GM23338 (cell line): Measurements from ENCODE around the gene SSTR3. TPM values are rescaled to one million over a fixed set of nuclear protein-coding genes. Genes with fewer than 3 reads are reported as not detected.

ENCODE experiments used
- ATAC-seq: fragments of 200-7000 bp; cut with Tn5 transposase; 3 replicates; pipeline ENCODE4 v1.9.1; 2020
- DNase-seq: peaks from one replicate; pipeline ENCODE4 v3.0.0-alpha.2; 2015; ENCODE audit warnings: low spot score
- H2AFZ ChIP-seq: fragments of 200-600 bp; sonication (generic); 2 replicates; pipeline ENCODE4 v1.8.0; 2016; ENCODE audit warnings: antibody characterized with exemption, mild to moderate bottlenecking, moderate library complexity
- H3F3A ChIP-seq: fragments of 200-600 bp; sonication (generic); replicated peaks from 2 replicates; pipeline ENCODE4 v1.8.0; 2017; ENCODE audit warnings: antibody characterized with exemption, mixed run types, low read depth
- H3K27ac ChIP-seq: fragments of 200-600 bp; sonication (generic); 2 replicates; pipeline ENCODE4 v1.6.1; 2016; ENCODE audit warnings: low read depth
- H3K27me3 ChIP-seq: fragments of 200-600 bp; sonication (generic); 2 replicates; pipeline ENCODE4 v1.8.0; 2016; ENCODE audit warnings: mild to moderate bottlenecking, mixed run types, moderate library complexity; ENCODE audit not compliant: insufficient read depth
- H3K36me3 ChIP-seq: fragments of 200-600 bp; sonication (generic); 2 replicates; pipeline ENCODE4 v1.8.0; 2016; ENCODE audit warnings: mild to moderate bottlenecking; ENCODE audit not compliant: insufficient read depth
- H3K4me1 ChIP-seq: fragments of 200-600 bp; sonication (generic); 2 replicates; pipeline ENCODE4 v1.8.0; 2016; ENCODE audit warnings: mild to moderate bottlenecking, moderate library complexity; ENCODE audit not compliant: insufficient read depth
- H3K4me2 ChIP-seq: fragments of 200-600 bp; sonication (generic); 2 replicates; pipeline ENCODE4 v1.7.1; 2017; ENCODE audit warnings: mixed run types
- H3K4me3 ChIP-seq: fragments of 200-600 bp; sonication (generic); 2 replicates; pipeline ENCODE4 v1.6.1; 2016; ENCODE audit warnings: mixed run types
- H3K79me2 ChIP-seq: fragments of 200-600 bp; sonication (generic); replicated peaks from 2 replicates; pipeline ENCODE4 v1.8.0; 2017; ENCODE audit warnings: mild to moderate bottlenecking; ENCODE audit not compliant: insufficient read depth
- H3K9me2 ChIP-seq: fragments of 200-600 bp; sonication (generic); 2 replicates; pipeline ENCODE4 v1.8.0; 2017; ENCODE audit not compliant: insufficient read depth
- H4K20me1 ChIP-seq: fragments of 200-600 bp; sonication (generic); replicated peaks from 2 replicates; pipeline ENCODE4 v1.8.0; 2017; ENCODE audit warnings: mild to moderate bottlenecking; ENCODE audit not compliant: insufficient read depth
- H3K27ac Mint-ChIP-seq: 2 replicates; pipeline ENCODE4 v1.8.0; 2020; ENCODE audit warnings: inconsistent platforms, mild to moderate bottlenecking, moderate library complexity, mixed read lengths
- H3K27me3 Mint-ChIP-seq: 3 replicates; pipeline ENCODE4 v1.8.0; 2022; ENCODE audit warnings: low read depth, mild to moderate bottlenecking, moderate library complexity, mixed read lengths, inconsistent platforms; ENCODE audit not compliant: insufficient read depth, poor library complexity
- H3K36me3 Mint-ChIP-seq: 3 replicates; pipeline ENCODE4 v1.8.0; 2021; ENCODE audit warnings: low read depth, mild to moderate bottlenecking, inconsistent platforms, moderate library complexity, mixed read lengths
- H3K4me1 Mint-ChIP-seq: 3 replicates; pipeline ENCODE4 v1.8.0; 2020; ENCODE audit warnings: mild to moderate bottlenecking, inconsistent platforms, mixed read lengths
- H3K4me3 Mint-ChIP-seq: 3 replicates; pipeline ENCODE4 v1.8.0; 2021; ENCODE audit warnings: moderate library complexity, mild to moderate bottlenecking, inconsistent platforms, mixed read lengths
- H3K9me3 Mint-ChIP-seq: 3 replicates; pipeline ENCODE4 v1.8.0; 2020; ENCODE audit warnings: moderate library complexity, mild to moderate bottlenecking, inconsistent platforms, mixed read lengths
- EZH2phosphoT487 ChIP-seq: fragments of 200-600 bp; sonication (generic); IDR thresholded peaks from one replicate; pipeline ENCODE4 v1.8.1; 2018; ENCODE audit warnings: antibody characterized with exemption; ENCODE audit not compliant: unreplicated experiment
- NANOG ChIP-seq: IDR thresholded peaks from 2 replicates; pipeline ENCODE4 v1.6.1; 2016; ENCODE audit warnings: antibody characterized with exemption, borderline replicate concordance
- STAT1 ChIP-seq: IDR thresholded peaks from one replicate; pipeline ENCODE4 v1.6.1; 2016; ENCODE audit warnings: antibody characterized with exemption; ENCODE audit not compliant: unreplicated experiment
- ZNF331 ChIP-seq: fragments of 250-450 bp; sonication (Bioruptor Pico); IDR thresholded peaks from 2 replicates; pipeline ENCODE4 v1.5.0; 2020; ENCODE audit warnings: low read depth, mild to moderate bottlenecking, moderate library complexity
- polyA plus RNA-seq: library from polyadenylated mRNA; unstranded; fragments of >200 nt; fragmentation: Nextera tagmentation; extraction: Ambion mirVana; gene quantifications from 2 replicates; pipeline ENCODE4 v1.2.1, GENCODE V29; 2016
- total RNA-seq: library from RNA; depleted of rRNA; stranded (reverse); fragments of >200 nt; shearing (Covaris generic); gene quantifications from 2 replicates; pipeline ENCODE4 v1.2.3, GENCODE V29; 2014
- TF ChIP-seq, protein P1 (sequence below): fragments of 250-450 bp; sonication (Bioruptor Pico); IDR thresholded peaks from 2 replicates; pipeline ENCODE4 v1.5.0; 2020; ENCODE audit warnings: mild to moderate bottlenecking, moderate library complexity
- TF ChIP-seq, protein P2 (sequence below): IDR thresholded peaks from one replicate; pipeline ENCODE4 v1.6.1; 2018; ENCODE audit warnings: antibody characterized with exemption; ENCODE audit not compliant: unreplicated experiment

Gene SSTR3
- total and polyA plus RNA-seq, 2 experiments from 2014 or later = 0.66 TPM; not detected in 1

DNA sequence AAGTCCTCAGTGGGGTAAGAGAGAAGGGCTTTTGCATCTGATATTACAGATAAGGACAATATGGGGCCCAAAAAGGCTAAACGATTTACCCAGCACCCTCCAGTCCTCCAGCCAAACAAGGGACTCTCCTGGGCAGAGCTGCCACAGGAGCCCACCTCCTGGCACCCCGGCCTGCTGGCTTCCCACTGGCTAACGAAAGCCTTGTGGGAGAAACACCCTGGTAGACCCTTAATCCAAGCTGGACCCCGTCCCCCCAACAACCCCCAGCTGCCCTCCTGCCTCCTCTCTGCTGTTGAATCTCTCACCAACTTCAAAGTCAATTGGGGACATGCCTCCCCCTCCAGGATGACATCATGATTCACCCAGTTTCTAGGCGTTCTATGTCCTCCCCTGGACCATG is 35.1 kb downstream of the SSTR3 start:
- H4K20me1 ChIP-seq = no peaks in the 10 kb centered on the region

More for the DNA sequence above, 35.1 kb downstream of the SSTR3 start:
- Mint-ChIP-seq H3K27ac (no peak overlapping the region), H3K4me3 (no peak overlapping the region), H3K4me1 (peaks cover 23% of the 10 kb centered on the region), H3K36me3 (no peaks in the 10 kb centered on the region; the same call in 2 of the 3 replicates), H3K9me3 (no peaks in the 10 kb centered on the region), H3K27me3 (peaks cover 7% of the 10 kb centered on the region)
- TF ChIP-seq ZNF331 (CRISPR knock-in tag) = no peak
- no peak for TF ChIP-seq NANOG
- no peak for TF ChIP-seq STAT1
- TF ChIP-seq, protein P1, sequence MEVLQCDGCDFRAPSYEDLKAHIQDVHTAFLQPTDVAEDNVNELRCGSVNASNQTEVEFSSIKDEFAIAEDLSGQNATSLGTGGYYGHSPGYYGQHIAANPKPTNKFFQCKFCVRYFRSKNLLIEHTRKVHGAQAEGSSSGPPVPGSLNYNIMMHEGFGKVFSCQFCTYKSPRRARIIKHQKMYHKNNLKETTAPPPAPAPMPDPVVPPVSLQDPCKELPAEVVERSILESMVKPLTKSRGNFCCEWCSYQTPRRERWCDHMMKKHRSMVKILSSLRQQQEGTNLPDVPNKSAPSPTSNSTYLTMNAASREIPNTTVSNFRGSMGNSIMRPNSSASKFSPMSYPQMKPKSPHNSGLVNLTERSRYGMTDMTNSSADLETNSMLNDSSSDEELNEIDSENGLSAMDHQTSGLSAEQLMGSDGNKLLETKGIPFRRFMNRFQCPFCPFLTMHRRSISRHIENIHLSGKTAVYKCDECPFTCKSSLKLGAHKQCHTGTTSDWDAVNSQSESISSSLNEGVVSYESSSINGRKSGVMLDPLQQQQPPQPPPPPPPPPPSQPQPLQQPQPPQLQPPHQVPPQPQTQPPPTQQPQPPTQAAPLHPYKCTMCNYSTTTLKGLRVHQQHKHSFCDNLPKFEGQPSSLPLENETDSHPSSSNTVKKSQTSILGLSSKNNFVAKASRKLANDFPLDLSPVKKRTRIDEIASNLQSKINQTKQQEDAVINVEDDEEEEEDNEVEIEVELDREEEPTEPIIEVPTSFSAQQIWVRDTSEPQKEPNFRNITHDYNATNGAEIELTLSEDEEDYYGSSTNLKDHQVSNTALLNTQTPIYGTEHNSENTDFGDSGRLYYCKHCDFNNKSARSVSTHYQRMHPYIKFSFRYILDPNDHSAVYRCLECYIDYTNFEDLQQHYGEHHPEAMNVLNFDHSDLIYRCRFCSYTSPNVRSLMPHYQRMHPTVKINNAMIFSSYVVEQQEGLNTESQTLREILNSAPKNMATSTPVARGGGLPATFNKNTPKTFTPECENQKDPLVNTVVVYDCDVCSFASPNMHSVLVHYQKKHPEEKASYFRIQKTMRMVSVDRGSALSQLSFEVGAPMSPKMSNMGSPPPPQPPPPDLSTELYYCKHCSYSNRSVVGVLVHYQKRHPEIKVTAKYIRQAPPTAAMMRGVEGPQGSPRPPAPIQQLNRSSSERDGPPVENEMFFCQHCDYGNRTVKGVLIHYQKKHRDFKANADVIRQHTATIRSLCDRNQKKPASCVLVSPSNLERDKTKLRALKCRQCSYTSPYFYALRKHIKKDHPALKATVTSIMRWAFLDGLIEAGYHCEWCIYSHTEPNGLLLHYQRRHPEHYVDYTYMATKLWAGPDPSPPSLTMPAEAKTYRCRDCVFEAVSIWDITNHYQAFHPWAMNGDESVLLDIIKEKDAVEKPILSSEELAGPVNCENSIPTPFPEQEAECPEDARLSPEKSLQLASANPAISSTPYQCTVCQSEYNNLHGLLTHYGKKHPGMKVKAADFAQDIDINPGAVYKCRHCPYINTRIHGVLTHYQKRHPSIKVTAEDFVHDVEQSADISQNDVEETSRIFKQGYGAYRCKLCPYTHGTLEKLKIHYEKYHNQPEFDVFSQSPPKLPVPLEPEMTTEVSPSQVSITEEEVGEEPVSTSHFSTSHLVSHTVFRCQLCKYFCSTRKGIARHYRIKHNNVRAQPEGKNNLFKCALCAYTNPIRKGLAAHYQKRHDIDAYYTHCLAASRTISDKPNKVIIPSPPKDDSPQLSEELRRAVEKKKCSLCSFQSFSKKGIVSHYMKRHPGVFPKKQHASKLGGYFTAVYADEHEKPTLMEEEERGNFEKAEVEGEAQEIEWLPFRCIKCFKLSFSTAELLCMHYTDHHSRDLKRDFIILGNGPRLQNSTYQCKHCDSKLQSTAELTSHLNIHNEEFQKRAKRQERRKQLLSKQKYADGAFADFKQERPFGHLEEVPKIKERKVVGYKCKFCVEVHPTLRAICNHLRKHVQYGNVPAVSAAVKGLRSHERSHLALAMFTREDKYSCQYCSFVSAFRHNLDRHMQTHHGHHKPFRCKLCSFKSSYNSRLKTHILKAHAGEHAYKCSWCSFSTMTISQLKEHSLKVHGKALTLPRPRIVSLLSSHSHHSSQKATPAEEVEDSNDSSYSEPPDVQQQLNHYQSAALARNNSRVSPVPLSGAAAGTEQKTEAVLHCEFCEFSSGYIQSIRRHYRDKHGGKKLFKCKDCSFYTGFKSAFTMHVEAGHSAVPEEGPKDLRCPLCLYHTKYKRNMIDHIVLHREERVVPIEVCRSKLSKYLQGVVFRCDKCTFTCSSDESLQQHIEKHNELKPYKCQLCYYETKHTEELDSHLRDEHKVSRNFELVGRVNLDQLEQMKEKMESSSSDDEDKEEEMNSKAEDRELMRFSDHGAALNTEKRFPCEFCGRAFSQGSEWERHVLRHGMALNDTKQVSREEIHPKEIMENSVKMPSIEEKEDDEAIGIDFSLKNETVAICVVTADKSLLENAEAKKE (CRISPR knock-in tag) = no peak
- TF ChIP-seq EZH2phosphoT487 = no peak
- TF ChIP-seq, protein P2, sequence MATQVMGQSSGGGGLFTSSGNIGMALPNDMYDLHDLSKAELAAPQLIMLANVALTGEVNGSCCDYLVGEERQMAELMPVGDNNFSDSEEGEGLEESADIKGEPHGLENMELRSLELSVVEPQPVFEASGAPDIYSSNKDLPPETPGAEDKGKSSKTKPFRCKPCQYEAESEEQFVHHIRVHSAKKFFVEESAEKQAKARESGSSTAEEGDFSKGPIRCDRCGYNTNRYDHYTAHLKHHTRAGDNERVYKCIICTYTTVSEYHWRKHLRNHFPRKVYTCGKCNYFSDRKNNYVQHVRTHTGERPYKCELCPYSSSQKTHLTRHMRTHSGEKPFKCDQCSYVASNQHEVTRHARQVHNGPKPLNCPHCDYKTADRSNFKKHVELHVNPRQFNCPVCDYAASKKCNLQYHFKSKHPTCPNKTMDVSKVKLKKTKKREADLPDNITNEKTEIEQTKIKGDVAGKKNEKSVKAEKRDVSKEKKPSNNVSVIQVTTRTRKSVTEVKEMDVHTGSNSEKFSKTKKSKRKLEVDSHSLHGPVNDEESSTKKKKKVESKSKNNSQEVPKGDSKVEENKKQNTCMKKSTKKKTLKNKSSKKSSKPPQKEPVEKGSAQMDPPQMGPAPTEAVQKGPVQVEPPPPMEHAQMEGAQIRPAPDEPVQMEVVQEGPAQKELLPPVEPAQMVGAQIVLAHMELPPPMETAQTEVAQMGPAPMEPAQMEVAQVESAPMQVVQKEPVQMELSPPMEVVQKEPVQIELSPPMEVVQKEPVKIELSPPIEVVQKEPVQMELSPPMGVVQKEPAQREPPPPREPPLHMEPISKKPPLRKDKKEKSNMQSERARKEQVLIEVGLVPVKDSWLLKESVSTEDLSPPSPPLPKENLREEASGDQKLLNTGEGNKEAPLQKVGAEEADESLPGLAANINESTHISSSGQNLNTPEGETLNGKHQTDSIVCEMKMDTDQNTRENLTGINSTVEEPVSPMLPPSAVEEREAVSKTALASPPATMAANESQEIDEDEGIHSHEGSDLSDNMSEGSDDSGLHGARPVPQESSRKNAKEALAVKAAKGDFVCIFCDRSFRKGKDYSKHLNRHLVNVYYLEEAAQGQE = no peak
- Histone ChIP-seq H3K79me2 (no peaks in the 10 kb centered on the region), H3K27me3 (no peaks in the 10 kb centered on the region), H3K4me1 (peaks cover 9% of the 10 kb centered on the region; the same call in 1 of the 2 replicates), H3K4me2 (no peak overlapping the region), H2AFZ (no peak overlapping the region), H3K36me3 (no peaks in the 10 kb centered on the region), H3F3A (no peaks in the 10 kb centered on the region), H3K27ac (no peak overlapping the region), H3K9me2 (no peaks in the 10 kb centered on the region), H3K4me3 (no peak overlapping the region)
- no peak for ATAC-seq
- DNase-seq = no peak
